Naive B cell (primary cell): ENCODE measurements around the gene STPG4. TPM values are rescaled to one million over a fixed set of nuclear protein-coding genes. Genes with fewer than 3 reads are reported as not detected.
"Not testable (repeated sequence)": the region's sequence is repeated elsewhere in the genome, so short reads cannot be mapped to it uniquely, and the experiment has no call there.

ENCODE experiments used
- ATAC-seq, 2 donors: fragments of 150-1000 bp; cut with Tn5 transposase; 2 replicates each; pipeline ENCODE4 v1.10.0; 2021; ENCODE audit warnings: low read depth in 2 of 2, mild to moderate bottlenecking in 2 of 2, moderate library complexity in 2 of 2
- DNase-seq: peaks from one replicate; pipeline ENCODE4 v3.0.0; 2022
- H3K27ac Mint-ChIP-seq, 6 donors: one replicate each; pipeline ENCODE4 v1.8.0; 2020 to 2022; ENCODE audit warnings: mild to moderate bottlenecking in 6 of 6, mixed read lengths in 6 of 6, moderate library complexity in 5 of 6, inconsistent platforms in 2 of 6
- H3K27me3 Mint-ChIP-seq, 3 donors: one replicate each; pipeline ENCODE4 v1.8.0; 2021 to 2022; ENCODE audit warnings: mixed read lengths in 3 of 3, mild to moderate bottlenecking in 1 of 3
- H3K36me3 Mint-ChIP-seq, 2 donors: one replicate each; pipeline ENCODE4 v1.8.0; 2020 to 2022; ENCODE audit warnings: mixed read lengths in 2 of 2, inconsistent platforms in 1 of 2, mild to moderate bottlenecking in 1 of 2
- H3K4me1 Mint-ChIP-seq, 3 donors: one replicate each; pipeline ENCODE4 v1.8.0; 2020 to 2022; ENCODE audit warnings: mixed read lengths in 3 of 3, inconsistent platforms in 1 of 3, mild to moderate bottlenecking in 1 of 3, moderate library complexity in 1 of 3
- H3K4me3 Mint-ChIP-seq, 8 donors: one replicate each; pipeline ENCODE4 v1.8.0; 2020 to 2022; ENCODE audit warnings: mild to moderate bottlenecking in 8 of 8, mixed read lengths in 8 of 8, moderate library complexity in 8 of 8, inconsistent platforms in 2 of 8
- H3K9me3 Mint-ChIP-seq, 7 donors: one replicate each; pipeline ENCODE4 v1.8.0; 2020 to 2022; ENCODE audit warnings: mixed read lengths in 7 of 7, mild to moderate bottlenecking in 5 of 7, inconsistent platforms in 2 of 7, moderate library complexity in 1 of 7
- polyA plus RNA-seq, 6 donors: library from polyadenylated mRNA; unstranded; fragments of 300-500 nt; fragmentation: Illumina TruSeq; gene quantifications; one replicate each; pipeline ENCODE4 v1.2.3, GENCODE V29; 2021; ENCODE audit warnings: low read depth in 6 of 6

Gene STPG4
- polyA plus RNA-seq, 6 donors from 2014 or later: 0.41 to 0.66 TPM; not detected in 4

GRCh38 chr2:47168895-47169294 is 13.8 kb upstream of the STPG4 start:
- peaks cover 42 to 59% (median 57%) of the 10 kb centered on the region in 3 donors for H3K4me1 Mint-ChIP-seq
- not testable (repeated sequence) for H3K9me3 Mint-ChIP-seq, H3K4me3 Mint-ChIP-seq, H3K27me3 Mint-ChIP-seq, ATAC-seq, DNase-seq
- peaks cover 0 to 11% of the 10 kb centered on the region in 2 donors for H3K36me3 Mint-ChIP-seq
- H3K27ac Mint-ChIP-seq: peak overlapping the region in 2 of 6 donors; percentile 56 to 78

- ATAC-seq: no peak
- Mint-ChIP-seq H3K27ac (no peak overlapping the region), H3K4me1 (peaks cover 32 to 46% (median 45%) of the 10 kb centered on the region in 3 donors), H3K36me3 (peaks cover 3 to 15% of the 10 kb centered on the region in 2 donors), H3K4me3 (no peak overlapping the region), H3K27me3 (no peaks in the 10 kb centered on the region), H3K9me3 (no peaks in the 10 kb centered on the region)
- DNase-seq: no peak
Observed at GRCh38 chr2:47167149-47167548, 12.0 kb upstream of the STPG4 start.

GRCh38 chr2:47165001-47165555 is 10.0 kb upstream of the STPG4 start:
- H3K36me3 Mint-ChIP-seq: peaks cover 15 to 27% of the 10 kb centered on the region in 2 donors
- H3K4me1 Mint-ChIP-seq: peaks cover 21 to 30% (median 25%) of the 10 kb centered on the region in 3 donors
- peak overlapping the region in 4 of 6 donors; percentile 43 to 73 (median 49) for H3K27ac Mint-ChIP-seq
- no peak for ATAC-seq
- H3K27me3 Mint-ChIP-seq: no peaks in the 10 kb centered on the region
- H3K9me3 Mint-ChIP-seq: no peaks in the 10 kb centered on the region
- no peak for DNase-seq
- H3K4me3 Mint-ChIP-seq: peak overlapping the region in 2 of 8 donors; percentile 18 to 24

- Mint-ChIP-seq H3K4me3 (no peak overlapping the region), H3K4me1 (peaks cover 11 to 25% (median 22%) of the 10 kb centered on the region in 3 donors), H3K27ac (peak overlapping the region in 3 of 6 donors; percentile 0 to 70 (median 6)), H3K36me3 (peaks cover 26 to 34% of the 10 kb centered on the region in 2 donors), H3K9me3 (no peaks in the 10 kb centered on the region), H3K27me3 (no peaks in the 10 kb centered on the region)
- DNase-seq (no peak), ATAC-seq (no peak)
Observed at GRCh38 chr2:47162780-47163179, 7.7 kb upstream of the STPG4 start.

GRCh38 chr2:47161475-47161874 is 6.4 kb upstream of the STPG4 start:
- peaks cover 11 to 25% (median 22%) of the 10 kb centered on the region in 3 donors for H3K4me1 Mint-ChIP-seq
- peaks cover 29 to 34% of the 10 kb centered on the region in 2 donors for H3K36me3 Mint-ChIP-seq
- no peak overlapping the region for H3K4me3 Mint-ChIP-seq
- no peak overlapping the region for H3K27ac Mint-ChIP-seq
- DNase-seq: no peak
- no peaks in the 10 kb centered on the region for H3K9me3 Mint-ChIP-seq
- ATAC-seq: no peak
- no peaks in the 10 kb centered on the region for H3K27me3 Mint-ChIP-seq

GRCh38 chr2:47160660-47161059 is 5.6 kb upstream of the STPG4 start:
- peaks cover 29 to 34% of the 10 kb centered on the region in 2 donors for H3K36me3 Mint-ChIP-seq
- no peaks in the 10 kb centered on the region for H3K9me3 Mint-ChIP-seq
- H3K4me1 Mint-ChIP-seq: peaks cover 9 to 24% (median 23%) of the 10 kb centered on the region in 3 donors
- ATAC-seq (no peak), DNase-seq (no peak)
- no peaks in the 10 kb centered on the region for H3K27me3 Mint-ChIP-seq
- H3K4me3 Mint-ChIP-seq: no peak overlapping the region
- peak overlapping the region in 1 of 6 donors; percentile 7 for H3K27ac Mint-ChIP-seq

- no peak for ATAC-seq
- Mint-ChIP-seq H3K4me1 (peaks cover 9 to 22% (median 18%) of the 10 kb centered on the region in 3 donors), H3K4me3 (no peak overlapping the region), H3K27me3 (no peaks in the 10 kb centered on the region), H3K36me3 (peaks cover 29 to 33% of the 10 kb centered on the region in 2 donors), H3K9me3 (no peaks in the 10 kb centered on the region), H3K27ac (no peak overlapping the region)
- DNase-seq: no peak
Observed at GRCh38 chr2:47160211-47160610, 5.1 kb upstream of the STPG4 start.

GRCh38 chr2:47159627-47160026 is 4.5 kb upstream of the STPG4 start:
- peak overlapping the region in 1 of 6 donors; percentile 81 for H3K27ac Mint-ChIP-seq
- peaks cover 3 to 20% (median 12%) of the 10 kb centered on the region in 3 donors for H3K4me1 Mint-ChIP-seq
- H3K9me3 Mint-ChIP-seq: no peaks in the 10 kb centered on the region
- H3K27me3 Mint-ChIP-seq: no peaks in the 10 kb centered on the region
- no peak overlapping the region for H3K4me3 Mint-ChIP-seq
- ATAC-seq: no peak
- peaks cover 29 to 32% of the 10 kb centered on the region in 2 donors for H3K36me3 Mint-ChIP-seq
- no peak for DNase-seq

- ATAC-seq (no peak), DNase-seq (no peak)
- peaks cover 3 to 17% (median 6%) of the 10 kb centered on the region in 3 donors for H3K4me1 Mint-ChIP-seq
- no peaks in the 10 kb centered on the region for H3K9me3 Mint-ChIP-seq
- H3K27me3 Mint-ChIP-seq: no peaks in the 10 kb centered on the region
- no peak overlapping the region for H3K4me3 Mint-ChIP-seq
- H3K27ac Mint-ChIP-seq: peak overlapping the region in 1 of 6 donors; percentile 66
- H3K36me3 Mint-ChIP-seq: peaks cover 29 to 31% of the 10 kb centered on the region in 2 donors
Observed at GRCh38 chr2:47158576-47158975, 3.5 kb upstream of the STPG4 start.

- DNase-seq (no peak), ATAC-seq (no peak)
- Mint-ChIP-seq H3K4me3 (no peak overlapping the region), H3K4me1 (peaks cover 0 to 13% (median 11%) of the 10 kb centered on the region in 3 donors), H3K27ac (peak overlapping the region in 1 of 6 donors; percentile 22), H3K36me3 (peaks cover 20 to 26% of the 10 kb centered on the region in 2 donors), H3K27me3 (no peaks in the 10 kb centered on the region), H3K9me3 (peaks cover 0 to 6% (median 0%) of the 10 kb centered on the region in 7 donors)
Observed at GRCh38 chr2:47152803-47153202, 2.3 kb downstream of the STPG4 start.

GRCh38 chr2:47150175-47150574 is 4.9 kb downstream of the STPG4 start:
- Mint-ChIP-seq H3K27ac (no peak overlapping the region), H3K27me3 (no peaks in the 10 kb centered on the region), H3K4me1 (peaks cover 0 to 11% (median 8%) of the 10 kb centered on the region in 3 donors), H3K36me3 (peaks cover 20 to 23% of the 10 kb centered on the region in 2 donors), H3K4me3 (peak overlapping the region in 1 of 8 donors; percentile 85), H3K9me3 (peaks cover 0 to 6% (median 0%) of the 10 kb centered on the region in 7 donors)
- no peak for ATAC-seq
- DNase-seq: no peak

GRCh38 chr2:47147021-47147420 is 8.1 kb downstream of the STPG4 start:
- Mint-ChIP-seq H3K9me3 (peaks cover 0 to 6% (median 0%) of the 10 kb centered on the region in 7 donors), H3K4me3 (no peak overlapping the region), H3K36me3 (peaks cover 18 to 34% of the 10 kb centered on the region in 2 donors), H3K27ac (no peak overlapping the region), H3K27me3 (no peaks in the 10 kb centered on the region), H3K4me1 (no peaks in the 10 kb centered on the region)
- ATAC-seq (no peak), DNase-seq (no peak)

- Mint-ChIP-seq H3K4me3 (no peak overlapping the region), H3K27me3 (no peaks in the 10 kb centered on the region), H3K9me3 (peaks cover 0 to 6% (median 0%) of the 10 kb centered on the region in 7 donors), H3K27ac (no peak overlapping the region), H3K4me1 (no peaks in the 10 kb centered on the region), H3K36me3 (peaks cover 31% of the 10 kb centered on the region in 2 donors)
- ATAC-seq (no peak), DNase-seq (no peak)
Observed at GRCh38 chr2:47145466-47145865, 9.6 kb downstream of the STPG4 start.

- Mint-ChIP-seq H3K27ac (no peak overlapping the region), H3K36me3 (peaks cover 34 to 41% of the 10 kb centered on the region in 2 donors), H3K4me3 (no peak overlapping the region), H3K27me3 (no peaks in the 10 kb centered on the region), H3K9me3 (peaks cover 0 to 23% (median 14%) of the 10 kb centered on the region in 7 donors), H3K4me1 (no peaks in the 10 kb centered on the region)
- ATAC-seq (no peak), DNase-seq (no peak)
Observed at GRCh38 chr2:47141520-47141919, 13.6 kb downstream of the STPG4 start.
